Transverse colon (tissue), 4 donors: Measurements from ENCODE around the gene ADK.

Experiments used
- CTCF ChIP-seq, 5 experiments: fragments of 200-600 bp in 3 of 5; fragments of 450-650 bp in 2 of 5; sonication (generic) in 3 of 5; IDR thresholded peaks; 1 replicate in 2 of 5; 2 replicates in 3 of 5; pipeline ENCODE4 v1.5.1; 2016 to 2017; ENCODE audit warnings: antibody characterized with exemption in 5 of 5, inconsistent platforms in 3 of 5, mild to moderate bottlenecking in 2 of 5, moderate library complexity in 1 of 5
- POLR2AphosphoS5 ChIP-seq, 3 donors: sonication (generic); formaldehyde crosslinking; IDR thresholded peaks; one replicate each; pipeline ENCODE4 v1.6.1; 2016; ENCODE audit warnings: antibody characterized with exemption in 3 of 3

- TF ChIP-seq CTCF (IDR thresholded peaks at IDR 0.05) = no peak
- TF ChIP-seq POLR2AphosphoS5 (IDR thresholded peaks at IDR 0.05) = no peak
Observed at GRCh38 chr10:74635655-74636054, 484.6 kb downstream of the ADK start.
